HuH-7 (cell line): ENCODE data around the gene NRXN2.

ENCODE experiments used
- DNase-seq: peaks from one replicate; pipeline ENCODE4 v3.0.0; 2011; ENCODE audit warnings: low spot score

The NRXN2 gene

DNA sequence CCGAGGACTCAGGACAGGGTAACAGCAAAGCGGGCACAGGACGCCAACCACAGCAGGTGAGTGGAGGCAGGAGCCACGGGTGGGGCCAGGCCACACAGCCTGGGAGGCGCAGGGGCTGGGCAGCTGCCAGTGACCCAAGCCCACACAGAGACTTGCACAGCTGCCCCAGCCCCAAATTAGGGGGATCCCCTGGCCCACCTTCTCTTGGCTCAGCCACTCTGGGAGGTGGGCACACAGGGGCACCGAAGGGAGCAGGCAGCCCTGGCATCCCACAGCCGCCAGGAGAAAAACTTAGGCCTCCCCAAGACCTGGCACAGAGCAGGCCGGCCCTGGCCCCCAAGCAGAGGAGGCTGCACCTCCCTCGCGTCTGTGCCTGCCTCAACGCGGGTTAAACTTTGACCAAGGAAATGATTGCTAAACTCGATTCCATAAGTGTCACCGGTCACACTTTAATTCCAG lies 132.2 kb downstream of the NRXN2 start, which contains the start of gene SLC22A12:
Gene SLC22A12, plus strand, starts transcription at position 458 of the 459 bp plus-strand sequence. CDS start 337 bp downstream, outside the sequence.
- no peak for DNase-seq

GRCh38 chr11:64588701-64589100 lies 134.3 kb downstream of the NRXN2 start:
- no peak for DNase-seq

DNA sequence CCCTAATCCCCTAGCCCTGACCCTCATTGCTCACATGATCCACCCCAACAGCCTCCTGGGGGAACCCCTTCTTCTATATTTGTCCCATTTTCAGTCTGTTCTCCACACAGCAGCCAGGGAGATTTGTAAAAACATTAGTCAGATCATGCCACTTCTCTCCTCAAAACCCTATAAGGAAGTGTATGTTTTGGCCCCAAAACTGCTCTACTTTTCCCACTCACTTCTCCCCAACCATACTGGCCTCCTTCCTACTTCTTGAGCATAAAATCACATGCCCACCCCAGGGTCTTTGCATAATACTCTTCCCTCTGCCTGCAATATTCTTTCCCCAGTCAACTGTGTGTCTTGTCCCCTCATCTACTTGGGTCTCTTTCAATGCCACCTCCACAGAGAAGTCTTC lies 136.6 kb downstream of the NRXN2 start:
- no peak for DNase-seq

DNA sequence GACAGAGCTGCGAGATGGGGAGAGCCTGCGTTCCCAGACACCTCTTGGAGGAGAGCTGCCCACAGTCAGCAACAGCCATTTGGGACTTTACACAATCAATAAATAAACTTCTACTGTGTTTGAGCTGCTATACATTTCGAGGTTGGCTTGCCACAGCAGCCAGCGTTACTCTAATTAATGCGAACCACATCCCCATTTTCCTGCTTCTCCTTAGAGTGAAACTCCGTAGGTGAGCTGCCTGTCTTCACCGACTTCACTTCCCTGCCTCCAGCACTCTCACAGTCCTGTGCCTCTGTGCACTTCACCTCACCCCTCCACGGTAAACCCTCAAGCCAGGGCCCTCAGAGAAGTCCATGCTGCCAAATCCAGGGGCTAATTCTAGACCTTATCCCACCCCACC lies 137.8 kb downstream of the NRXN2 start:
- no peak for DNase-seq

- DNase-seq = no peak
Measured at GRCh38 chr11:64583296-64584262, 139.4 kb downstream of the NRXN2 start.

DNA sequence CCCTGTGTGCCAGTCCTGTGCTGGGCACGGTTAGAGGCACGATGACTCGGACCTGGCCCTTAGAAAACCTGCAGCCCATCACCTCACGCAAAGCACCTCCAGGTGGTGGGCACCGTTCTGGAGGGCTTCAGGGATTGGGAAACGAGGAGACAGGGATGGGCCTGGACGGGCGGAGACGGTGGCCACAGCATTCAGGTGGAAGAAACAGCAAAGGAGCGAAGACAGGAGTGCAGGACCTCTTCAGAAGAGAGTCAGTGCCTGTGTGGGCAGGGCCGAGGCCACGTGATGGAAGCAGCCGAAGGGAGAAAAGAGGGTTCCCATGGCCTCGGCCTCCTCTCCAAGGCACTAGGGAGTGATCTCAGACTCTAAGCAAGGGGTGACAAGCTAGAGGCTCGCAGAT lies 140.1 kb downstream of the NRXN2 start:
- no peak for DNase-seq

DNA sequence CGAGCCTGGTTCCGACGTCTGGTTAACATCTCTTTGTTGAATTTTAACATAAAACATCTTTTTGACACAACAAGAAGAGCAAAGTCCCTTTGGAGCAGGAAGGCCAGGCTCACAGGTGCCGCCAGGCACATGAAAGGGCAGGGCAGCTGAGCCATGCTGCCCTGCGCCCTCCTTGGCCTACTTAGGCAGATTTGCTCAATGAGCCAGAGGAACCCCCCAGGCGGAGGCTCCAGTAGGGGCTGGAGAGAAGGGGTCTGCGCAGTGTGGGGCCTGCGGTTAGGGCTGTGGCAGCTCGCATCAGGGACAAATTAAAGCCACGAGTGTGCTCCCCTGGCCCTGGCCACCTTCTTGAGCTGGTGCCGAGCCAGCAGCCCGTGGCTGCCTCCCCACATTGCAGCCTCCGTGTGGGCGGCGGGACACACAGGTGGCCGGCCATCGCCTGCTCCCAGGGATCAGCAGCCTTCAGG lies 141.9 kb downstream of the NRXN2 start:
- no peak for DNase-seq

- DNase-seq = no peak
Measured at GRCh38 chr11:64580412-64580811, 142.6 kb downstream of the NRXN2 start.

GRCh38 chr11:64577202-64577601 lies 145.8 kb downstream of the NRXN2 start:
- no peak for DNase-seq

- no peak for DNase-seq
Measured at GRCh38 chr11:64572143-64572542, 150.9 kb downstream of the NRXN2 start.

DNA sequence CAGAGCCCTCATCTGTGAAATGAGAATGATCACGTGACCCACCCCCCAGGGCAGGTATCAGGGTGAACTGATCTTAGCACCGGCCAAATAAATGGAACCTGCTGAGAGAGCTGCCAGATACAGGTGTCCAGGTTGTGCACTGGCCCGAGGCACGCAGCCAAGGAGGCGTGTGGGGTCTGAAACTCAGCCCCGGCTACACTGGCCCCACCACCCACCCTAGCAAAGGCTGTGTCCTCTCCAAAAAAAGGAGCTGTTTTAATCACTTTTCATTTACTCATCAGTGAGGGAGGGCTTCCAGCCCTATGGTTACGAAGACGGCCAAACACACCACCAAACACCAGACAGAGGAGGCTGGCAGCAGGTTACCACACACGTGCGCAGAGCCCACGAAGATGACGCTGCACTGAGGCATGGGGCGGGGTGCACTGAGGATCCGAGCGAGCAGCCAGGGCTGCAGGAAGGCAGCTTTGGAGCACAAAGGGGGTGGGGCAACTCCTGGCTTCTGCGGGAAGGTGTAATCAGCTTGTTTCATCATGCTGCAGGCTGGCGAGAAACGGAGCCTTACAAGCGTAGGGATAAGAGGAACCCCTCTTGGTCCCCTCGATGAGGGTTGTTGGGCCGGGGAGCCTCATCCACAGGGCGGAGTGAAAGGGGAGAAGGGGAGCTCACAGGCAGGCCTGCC lies 151.4 kb downstream of the NRXN2 start:
- no peak for DNase-seq

DNA sequence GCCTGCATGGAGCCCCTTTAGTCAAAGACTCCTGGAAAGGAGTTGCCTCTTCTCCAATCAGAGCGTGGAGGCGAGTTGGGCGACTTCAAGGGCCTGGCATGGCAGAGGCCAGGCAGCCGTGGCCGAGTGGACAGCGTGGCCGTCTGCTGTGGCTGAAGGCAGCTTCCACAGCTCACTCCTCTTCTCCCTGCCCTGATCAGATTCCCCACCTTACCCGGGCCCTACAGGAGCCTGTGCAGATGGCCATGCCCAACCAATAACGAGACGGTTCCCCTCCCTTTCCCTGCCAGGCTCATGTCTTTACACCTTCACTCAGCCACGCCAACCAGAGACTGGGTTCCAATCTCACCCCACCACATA lies 152.0 kb downstream of the NRXN2 start:
- DNase-seq = no peak

DNA sequence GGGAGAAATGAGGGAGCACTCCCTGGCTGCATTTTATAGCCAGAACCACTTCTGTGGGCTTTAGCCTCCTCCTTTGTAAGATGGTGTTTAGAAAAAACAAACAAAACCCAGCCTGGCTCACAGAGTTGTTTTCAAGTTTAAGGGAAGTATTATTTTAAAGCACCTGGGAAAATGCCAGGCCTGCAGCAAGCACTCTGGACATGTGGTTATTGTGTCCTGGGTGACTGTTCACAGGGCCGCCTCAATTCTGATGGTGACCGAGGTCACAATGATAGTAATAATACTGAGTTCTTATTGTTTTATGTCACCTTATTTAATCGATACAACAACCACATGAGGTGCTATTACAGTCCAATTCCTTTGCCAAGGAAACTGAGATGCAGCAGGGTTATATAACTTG lies 152.7 kb downstream of the NRXN2 start:
- DNase-seq = no peak

DNA sequence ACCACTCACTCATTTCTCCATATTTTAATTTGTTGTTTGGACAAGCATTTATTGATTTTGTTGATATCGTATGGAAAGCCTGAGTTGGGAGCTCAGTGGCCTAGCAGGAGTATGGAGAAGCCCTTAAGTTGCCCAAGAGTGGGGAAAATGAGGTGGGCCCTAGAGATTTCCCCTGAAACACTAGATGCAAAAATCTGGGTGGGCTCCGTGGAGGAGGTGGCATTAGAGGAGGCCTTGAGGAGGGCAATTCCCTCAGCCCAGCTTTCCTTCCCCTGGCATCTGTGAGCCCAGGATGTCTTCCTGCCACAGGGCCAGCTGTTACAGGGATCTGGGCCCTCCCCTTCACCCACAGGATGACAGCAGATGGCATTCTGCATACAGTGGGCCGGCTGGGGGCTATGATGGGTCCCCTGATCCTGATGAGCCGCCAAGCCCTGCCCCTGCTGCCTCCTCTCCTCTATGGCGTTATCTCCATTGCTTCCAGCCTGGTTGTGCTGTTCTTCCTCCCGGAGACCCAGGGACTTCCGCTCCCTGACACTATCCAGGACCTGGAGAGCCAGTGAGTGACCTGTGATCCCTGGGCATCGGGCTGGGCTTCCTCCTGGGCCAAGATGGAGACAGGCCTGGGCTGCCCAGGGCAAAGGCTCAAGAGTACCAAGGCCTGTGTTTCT lies 153.6 kb downstream of the NRXN2 start:
- DNase-seq = no peak

DNA sequence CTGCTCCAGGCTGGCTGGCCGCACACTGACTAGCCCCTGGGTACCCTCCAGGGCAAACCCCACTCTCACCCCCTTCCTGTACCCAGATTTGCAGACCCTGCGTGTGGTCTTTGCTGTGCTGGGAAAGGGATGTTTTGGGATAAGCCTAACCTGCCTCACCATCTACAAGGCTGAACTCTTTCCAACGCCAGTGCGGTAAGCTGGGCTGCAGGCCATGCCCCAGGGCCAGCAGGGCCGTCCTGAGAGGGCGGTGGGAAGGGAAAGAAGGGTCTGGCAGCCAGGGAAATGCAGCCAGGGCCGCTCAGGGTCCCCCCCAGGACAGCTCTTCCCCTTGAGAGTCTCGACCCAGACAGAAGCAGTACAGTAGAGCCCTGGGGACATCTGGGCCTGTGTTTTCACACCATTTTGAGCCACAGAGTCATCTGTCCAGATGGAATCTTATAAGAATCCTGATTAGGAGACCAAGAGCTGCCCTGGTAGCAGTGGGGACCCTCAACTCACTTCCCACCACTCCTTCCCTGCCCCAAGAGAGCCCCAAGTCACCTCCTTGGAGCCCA lies 154.3 kb downstream of the NRXN2 start:
- no peak for DNase-seq

GRCh38 chr11:64568041-64568571 lies 154.9 kb downstream of the NRXN2 start:
- no peak for DNase-seq

DNA sequence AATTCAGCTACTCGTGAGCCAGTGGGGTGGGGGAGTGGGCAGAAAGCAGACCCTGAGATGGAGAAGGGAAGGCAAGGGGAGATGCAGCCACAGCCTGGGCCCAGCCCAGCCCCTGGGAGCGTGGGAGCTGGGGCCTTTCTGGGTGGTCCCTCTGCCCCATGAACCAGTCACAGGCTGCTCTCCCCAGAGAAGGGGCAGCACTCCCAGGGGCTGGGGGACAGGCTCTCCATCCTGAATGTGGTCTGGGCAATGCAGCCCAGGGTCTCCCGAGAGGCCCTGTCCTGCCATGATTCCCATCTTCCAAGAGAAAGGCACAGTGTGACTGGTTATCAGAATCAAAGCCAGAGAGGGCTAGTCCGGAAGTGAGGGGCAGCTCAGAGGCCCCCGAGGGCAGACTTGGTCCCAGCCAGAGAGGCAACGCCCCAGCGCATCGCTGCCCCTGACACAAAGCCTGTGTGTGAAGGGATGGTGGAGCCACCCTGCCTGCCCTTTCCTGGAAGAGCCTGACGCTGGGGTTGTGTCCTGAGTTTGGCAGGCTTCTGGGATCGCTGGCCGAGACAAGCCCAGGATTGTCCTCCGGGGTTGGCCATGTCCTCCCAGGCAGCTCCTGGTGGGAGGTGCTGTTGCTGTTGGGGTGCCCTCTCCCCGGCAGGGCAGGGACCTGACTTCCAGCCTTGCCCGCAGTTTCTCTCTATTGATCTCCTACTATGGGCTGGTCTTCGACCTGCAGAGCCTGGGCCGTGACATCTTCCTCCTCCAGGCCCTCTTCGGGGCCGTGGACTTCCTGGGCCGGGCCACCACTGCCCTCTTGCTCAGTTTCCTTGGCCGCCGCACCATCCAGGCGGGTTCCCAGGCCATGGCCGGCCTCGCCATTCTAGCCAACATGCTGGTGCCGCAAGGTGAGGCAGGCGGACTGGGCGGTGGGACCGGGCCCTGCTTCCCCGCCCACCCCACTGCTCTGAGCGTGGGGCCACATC lies 155.8 kb downstream of the NRXN2 start:
- no peak for DNase-seq

- DNase-seq = peak; percentile 83
Measured at GRCh38 chr11:64566042-64566914, 156.7 kb downstream of the NRXN2 start.
